HFF-Myc (cell line): ENCODE data around the gene GGCT.

Experiments used
- DNase-seq: peaks from one replicate; pipeline ENCODE4 v3.0.0-alpha.2; 2011; ENCODE audit warnings: low read depth; ENCODE audit errors: extremely low read depth
- H3K4me3 ChIP-seq: replicated peaks from 2 replicates; pipeline ENCODE4 v1.5.1; 2011; ENCODE audit warnings: low read depth, mild to moderate bottlenecking, control low read depth, low read length
- TF ChIP-seq, protein P1 (sequence below): IDR thresholded peaks from 2 replicates; pipeline ENCODE4 v1.5.1; 2012; ENCODE audit warnings: mild to moderate bottlenecking, low read depth, low read length, control low read depth; ENCODE audit errors: missing control alignments

Gene GGCT, protein sequence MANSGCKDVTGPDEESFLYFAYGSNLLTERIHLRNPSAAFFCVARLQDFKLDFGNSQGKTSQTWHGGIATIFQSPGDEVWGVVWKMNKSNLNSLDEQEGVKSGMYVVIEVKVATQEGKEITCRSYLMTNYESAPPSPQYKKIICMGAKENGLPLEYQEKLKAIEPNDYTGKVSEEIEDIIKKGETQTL

DNA sequence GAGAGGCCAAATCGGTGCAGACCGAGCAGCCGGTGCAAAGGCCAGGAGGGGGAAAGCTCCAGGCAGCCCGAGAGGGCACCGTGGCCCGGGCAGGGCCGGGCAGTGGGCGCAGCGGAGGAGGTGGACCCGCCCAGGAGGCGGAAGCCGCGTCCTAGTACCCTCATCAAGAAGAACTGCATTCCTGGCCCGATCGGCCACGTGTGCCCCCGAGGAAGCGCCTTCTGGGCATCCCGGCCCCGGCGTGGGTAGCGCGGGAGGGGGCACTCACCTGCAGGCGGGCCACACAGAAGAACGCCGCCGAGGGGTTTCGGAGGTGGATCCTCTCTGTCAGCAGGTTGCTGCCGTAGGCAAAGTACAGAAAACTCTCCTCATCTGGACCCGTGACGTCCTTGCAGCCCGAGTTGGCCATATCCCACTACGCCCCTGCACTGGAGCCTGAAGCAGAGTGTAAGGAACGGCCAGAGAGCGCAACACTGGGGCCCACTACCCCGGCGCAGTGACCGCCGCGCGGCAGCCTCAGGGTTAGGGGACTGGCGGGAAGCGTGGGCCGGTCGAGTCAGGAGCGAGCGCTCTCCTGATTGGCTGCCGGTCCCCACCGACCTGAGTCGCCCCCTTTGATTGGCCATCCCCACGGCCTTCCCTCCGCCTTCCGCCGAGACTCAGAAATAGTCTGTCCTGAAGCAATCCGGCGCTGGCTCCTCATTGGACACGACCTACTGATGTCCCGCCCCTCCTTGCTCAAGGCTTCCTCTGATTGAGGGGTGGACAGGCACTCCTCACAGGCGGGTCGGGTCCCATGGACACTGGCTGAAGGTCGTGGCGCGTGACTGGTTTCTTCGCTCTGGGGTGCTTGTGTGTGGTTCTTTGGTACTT lies at the start of gene GGCT:
Gene GGCT, minus strand, starts transcription at position 529 of the 873 bp plus-strand sequence. Its CDS starts 120 bp downstream, at position 409.
- peak; percentile 94 for DNase-seq
- TF ChIP-seq, protein P1, sequence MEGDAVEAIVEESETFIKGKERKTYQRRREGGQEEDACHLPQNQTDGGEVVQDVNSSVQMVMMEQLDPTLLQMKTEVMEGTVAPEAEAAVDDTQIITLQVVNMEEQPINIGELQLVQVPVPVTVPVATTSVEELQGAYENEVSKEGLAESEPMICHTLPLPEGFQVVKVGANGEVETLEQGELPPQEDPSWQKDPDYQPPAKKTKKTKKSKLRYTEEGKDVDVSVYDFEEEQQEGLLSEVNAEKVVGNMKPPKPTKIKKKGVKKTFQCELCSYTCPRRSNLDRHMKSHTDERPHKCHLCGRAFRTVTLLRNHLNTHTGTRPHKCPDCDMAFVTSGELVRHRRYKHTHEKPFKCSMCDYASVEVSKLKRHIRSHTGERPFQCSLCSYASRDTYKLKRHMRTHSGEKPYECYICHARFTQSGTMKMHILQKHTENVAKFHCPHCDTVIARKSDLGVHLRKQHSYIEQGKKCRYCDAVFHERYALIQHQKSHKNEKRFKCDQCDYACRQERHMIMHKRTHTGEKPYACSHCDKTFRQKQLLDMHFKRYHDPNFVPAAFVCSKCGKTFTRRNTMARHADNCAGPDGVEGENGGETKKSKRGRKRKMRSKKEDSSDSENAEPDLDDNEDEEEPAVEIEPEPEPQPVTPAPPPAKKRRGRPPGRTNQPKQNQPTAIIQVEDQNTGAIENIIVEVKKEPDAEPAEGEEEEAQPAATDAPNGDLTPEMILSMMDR: no peak
- peak within 1 kb of the TSS; percentile 91 for H3K4me3 ChIP-seq

DNA sequence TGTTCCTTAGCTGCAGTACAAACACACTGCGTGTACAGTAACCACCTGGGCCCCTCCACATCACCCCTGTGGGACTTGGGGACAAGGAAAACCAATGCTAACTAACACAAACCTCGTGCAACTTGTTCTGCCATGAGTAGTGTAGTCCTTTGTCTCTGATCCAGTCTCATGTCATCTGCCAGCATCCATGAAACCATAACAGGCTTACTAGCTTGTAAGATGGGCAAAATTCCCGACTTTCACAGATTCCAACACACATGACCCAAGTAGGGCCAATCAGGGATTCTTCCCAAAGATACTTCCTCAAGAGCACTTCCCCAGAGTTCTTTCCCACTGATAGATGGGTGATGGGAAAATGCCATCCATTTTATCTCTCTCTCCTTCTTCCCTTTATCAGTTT lies 48.9 kb upstream of the GGCT start:
- DNase-seq: no peak
- TF ChIP-seq, protein P1: no peak
- no peak overlapping the region for H3K4me3 ChIP-seq

DNA sequence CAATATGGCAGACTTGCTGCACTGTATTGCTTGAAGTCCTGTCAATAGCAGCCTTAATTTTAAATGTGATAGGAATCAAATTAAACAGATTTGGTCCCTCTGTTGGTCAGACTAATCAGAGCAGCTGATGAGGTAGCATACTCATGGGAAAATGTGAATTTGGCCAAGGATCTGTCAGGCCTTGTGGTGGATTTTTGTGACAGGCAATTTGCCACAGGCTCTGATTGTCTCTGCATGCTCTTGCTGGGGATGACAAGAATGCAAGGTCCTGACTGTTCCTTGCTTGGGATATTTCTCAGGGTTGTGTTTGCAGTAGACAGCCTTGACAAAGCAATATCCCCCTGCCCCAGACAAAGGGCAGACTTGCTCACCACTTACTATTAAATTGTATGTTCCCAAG lies 48.5 kb upstream of the GGCT start:
- no peak overlapping the region for H3K4me3 ChIP-seq
- TF ChIP-seq, protein P1: no peak
- DNase-seq: no peak

DNA sequence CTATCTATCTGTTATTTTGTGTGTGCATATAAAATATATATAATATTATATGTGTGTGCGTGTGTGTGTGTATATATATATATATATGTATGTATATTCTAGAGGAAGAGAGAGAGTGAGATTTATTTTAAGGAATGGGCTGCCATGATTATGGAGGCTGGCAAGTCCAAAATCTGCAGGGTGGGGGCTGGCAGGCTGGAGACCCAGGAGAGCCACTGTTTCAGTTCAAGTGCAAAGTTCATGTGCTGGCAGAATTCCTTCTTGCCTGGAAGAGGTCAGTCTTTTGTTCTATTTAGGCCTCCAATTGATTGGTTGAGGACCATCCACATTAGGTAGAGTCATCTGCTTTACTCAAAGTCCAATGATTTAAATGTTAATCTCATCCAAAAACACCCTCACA lies 47.7 kb upstream of the GGCT start:
- no peak overlapping the region for H3K4me3 ChIP-seq
- DNase-seq: no peak
- TF ChIP-seq, protein P1: no peak

DNA sequence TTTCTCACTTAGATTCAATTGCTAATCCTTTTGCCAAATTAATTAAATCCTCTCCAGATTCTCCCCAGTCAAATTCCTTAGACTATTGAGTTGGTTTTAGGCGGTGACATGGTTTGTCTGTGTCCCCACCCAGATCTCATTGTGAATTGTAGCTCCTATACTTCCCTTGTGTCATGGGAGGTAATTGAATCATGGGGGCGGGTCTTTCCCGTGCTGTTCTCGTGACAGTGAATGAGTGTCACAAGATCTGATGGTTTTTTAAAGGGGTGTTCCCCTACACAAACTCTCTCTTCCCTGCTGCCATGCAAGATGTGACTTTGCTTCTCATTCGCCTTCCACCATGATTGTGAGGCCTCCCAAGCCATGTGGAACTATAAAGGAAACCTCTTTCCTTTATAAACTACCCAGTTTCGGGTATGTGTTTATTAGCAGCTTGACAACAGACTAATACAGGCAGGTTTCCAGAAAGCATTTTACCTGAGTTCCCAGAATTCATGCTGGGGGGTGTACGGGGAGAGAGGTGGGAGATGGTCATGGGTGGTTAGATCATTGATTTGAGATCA lies 45.4 kb upstream of the GGCT start:
- H3K4me3 ChIP-seq: no peak overlapping the region
- TF ChIP-seq, protein P1: no peak
- no peak for DNase-seq

DNA sequence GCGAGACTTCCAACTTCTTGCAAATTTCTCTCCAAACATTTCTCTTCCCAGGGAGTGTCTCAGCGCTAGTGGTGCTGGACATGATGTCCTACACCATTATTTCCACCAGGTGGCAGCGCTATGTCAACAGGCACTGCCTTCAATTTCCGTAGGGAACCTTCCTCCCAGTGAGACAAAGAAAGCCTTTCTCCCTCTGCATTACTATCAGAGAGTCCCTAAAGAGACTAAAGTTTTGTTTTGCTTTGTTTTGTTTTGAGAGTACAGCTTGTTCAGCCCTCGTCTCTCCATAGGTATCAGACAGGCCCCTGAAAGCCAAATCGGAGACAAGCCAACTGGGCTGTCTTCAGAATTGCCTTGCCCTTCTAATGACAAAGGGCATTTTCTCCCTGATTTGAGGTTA lies 44.2 kb upstream of the GGCT start:
- peak; percentile 67 for DNase-seq
- no peak overlapping the region for H3K4me3 ChIP-seq
- TF ChIP-seq, protein P1: peak; percentile 78
